HG03095 (cell line): Measurements from ENCODE around the gene BDH1.
A peak's percentile ranks its signal among the peaks of the same experiment; 100 is the strongest.
"Not testable (repeated sequence)": the region's sequence is repeated elsewhere in the genome, so short reads cannot be mapped to it uniquely, and the experiment has no call there.

Source experiments
- ATAC-seq: cut with Tn5 transposase; IDR thresholded peaks from one replicate; pipeline ENCODE4 v1.9.1; 2021; ENCODE audit warnings: moderate library complexity; ENCODE audit not compliant: unreplicated experiment

Gene BDH1

GRCh38 chr3:197555281-197556261, at the start of gene BDH1:
Gene BDH1, minus strand, starts transcription at chr3:197555968. Its CDS starts 9,525 bp downstream, at chr3:197546443.
- peak; percentile 30 for ATAC-seq

GRCh38 chr3:197603317-197603933, 47.7 kb upstream of the BDH1 start:
- no peak for ATAC-seq

- not testable (repeated sequence) for ATAC-seq
These were observed 46.6 kb upstream of the BDH1 start for GRCh38 chr3:197602351-197602750.

GRCh38 chr3:197601566-197601840, 45.7 kb upstream of the BDH1 start:
- ATAC-seq = not testable (repeated sequence)

GRCh38 chr3:197600796-197601565, 45.2 kb upstream of the BDH1 start:
- no peak for ATAC-seq

GRCh38 chr3:197599089-197599765, 43.5 kb upstream of the BDH1 start:
- ATAC-seq = peak; percentile 77

GRCh38 chr3:197598404-197598980, 42.7 kb upstream of the BDH1 start:
- ATAC-seq = no peak

GRCh38 chr3:197597335-197597734, 41.6 kb upstream of the BDH1 start:
- ATAC-seq = no peak

GRCh38 chr3:197595470-197596185, 39.9 kb upstream of the BDH1 start:
- no peak for ATAC-seq

- ATAC-seq = no peak
These were observed 37.2 kb upstream of the BDH1 start for GRCh38 chr3:197593046-197593380.

GRCh38 chr3:197592361-197593045, 36.7 kb upstream of the BDH1 start:
- no peak for ATAC-seq

- no peak for ATAC-seq
These were observed 36.0 kb upstream of the BDH1 start for GRCh38 chr3:197591816-197592215.

GRCh38 chr3:197590313-197590962, 34.7 kb upstream of the BDH1 start:
- no peak for ATAC-seq

GRCh38 chr3:197589545-197589944, 33.8 kb upstream of the BDH1 start:
- ATAC-seq = no peak

GRCh38 chr3:197586768-197587167, 31.0 kb upstream of the BDH1 start:
- not testable (repeated sequence) for ATAC-seq

GRCh38 chr3:197586181-197586580, 30.4 kb upstream of the BDH1 start:
- ATAC-seq = no peak

GRCh38 chr3:197584733-197585132, 29.0 kb upstream of the BDH1 start:
- no peak for ATAC-seq

GRCh38 chr3:197583371-197583770, 27.6 kb upstream of the BDH1 start:
- ATAC-seq = no peak

- no peak for ATAC-seq
These were observed 24.5 kb upstream of the BDH1 start for GRCh38 chr3:197580253-197580691.
